DMS53 (cell line): ENCODE data around the gene GPR32.
A peak's percentile ranks its signal among the peaks of the same experiment; 100 is the strongest.
"Not testable (repeated sequence)": the region's sequence is repeated elsewhere in the genome, so short reads cannot be mapped to it uniquely, and the experiment has no call there.

ENCODE experiments used
- DNase-seq: peaks from one replicate; lab custom pipeline; 2025; lab: John Stamatoyannopoulos, UW

GPR32 gene

GRCh38 chr19:50783848-50784152 lies 13.5 kb downstream of the GPR32 start:
- DNase-seq: not testable (repeated sequence)

GRCh38 chr19:50784710-50785109 lies 14.4 kb downstream of the GPR32 start:
- DNase-seq: no peak

- DNase-seq: no peak
Observed at GRCh38 chr19:50785329-50785728, 15.1 kb downstream of the GPR32 start.

GRCh38 chr19:50790396-50790795 lies 20.1 kb downstream of the GPR32 start, which contains the start of gene ACP4:
Gene ACP4 (plus strand): TSS chr19:50790415. CDS start chr19:50790415, 0 bp downstream.
- no peak for DNase-seq

GRCh38 chr19:50790922-50791467 lies 20.7 kb downstream of the GPR32 start:
- DNase-seq: no peak

GRCh38 chr19:50791594-50792271 lies 21.5 kb downstream of the GPR32 start:
- DNase-seq: peak; percentile 47

- peak; percentile 32 for DNase-seq
Observed at GRCh38 chr19:50792272-50793250, 22.3 kb downstream of the GPR32 start.

- DNase-seq: peak; percentile 40
Observed at GRCh38 chr19:50793558-50794065, 23.3 kb downstream of the GPR32 start.

GRCh38 chr19:50794074-50794875 lies 24.0 kb downstream of the GPR32 start:
- peak; percentile 84 for DNase-seq

GRCh38 chr19:50794876-50795663 lies 24.8 kb downstream of the GPR32 start:
- peak; percentile 84 for DNase-seq

GRCh38 chr19:50795664-50796073 lies 25.4 kb downstream of the GPR32 start:
- DNase-seq: peak; percentile 53

GRCh38 chr19:50796128-50796633 lies 25.9 kb downstream of the GPR32 start:
- peak; percentile 49 for DNase-seq

GRCh38 chr19:50796634-50797428 lies 26.6 kb downstream of the GPR32 start:
- DNase-seq: peak; percentile 33

- DNase-seq: no peak
Observed at GRCh38 chr19:50797429-50797780, 27.1 kb downstream of the GPR32 start.

- DNase-seq: peak; percentile 26
Observed at GRCh38 chr19:50797781-50798658, 27.8 kb downstream of the GPR32 start.

- DNase-seq: no peak
Observed at GRCh38 chr19:50798659-50799546, 28.6 kb downstream of the GPR32 start.

GRCh38 chr19:50799547-50799851 lies 29.2 kb downstream of the GPR32 start:
- no peak for DNase-seq

- no peak for DNase-seq
Observed at GRCh38 chr19:50801107-50801506, 30.8 kb downstream of the GPR32 start.
